ENCODE data around the gene DNAI7. TPM values are rescaled to one million over a fixed set of nuclear protein-coding genes. Genes with fewer than 3 reads are reported as not detected.

Gene DNAI7
- polyA plus RNA-seq, 1 of the 3 experiments (the other 2 are of a cell fraction): 0.30 TPM

GRCh38 chr12:25058658-25059058, 136.3 kb downstream of the DNAI7 start:
- Histone ChIP-seq H3K9me2 (no peaks in the 10 kb centered on the region), H3K79me2 (ENCODE audit: insufficient read depth) (no peaks in the 10 kb centered on the region), H3K9ac (no peak overlapping the region), H3K4me1 (ENCODE audit: control insufficient read depth in 1 of 2, insufficient read depth in 2 of 2, low read depth in 1 of 2, low read length in 1 of 2) (no peaks in the 10 kb centered on the region), H4K20me1 (ENCODE audit: insufficient read depth) (no peaks in the 10 kb centered on the region), H3K27ac (ENCODE audit: low read depth in 2 of 2, low read length in 1 of 2) (no peak overlapping the region), H3K4me3 (ENCODE audit: low read depth in 2 of 2, low read length in 1 of 2) (no peak overlapping the region), H3K36me3 (replicated peaks in 1 of 2; ENCODE audit: control insufficient read depth in 1 of 2, insufficient read depth in 2 of 2, low read length in 1 of 2) (no peaks in the 10 kb centered on the region), H2AFZ (ENCODE audit: low read depth) (no peak overlapping the region), H3K27me3 (ENCODE audit: insufficient read depth) (no peaks in the 10 kb centered on the region; the same call in 1 of the 2 replicates), H3K9me3 (no peaks in the 10 kb centered on the region), H3K4me2 (no peak overlapping the region), H3F3A (replicated peaks; ENCODE audit: insufficient read depth) (no peaks in the 10 kb centered on the region)
- POLR2A ChIA-PET: no interaction called here
- CTCF ChIA-PET: no interaction called here
- no peak for TF ChIP-seq EP300 (IDR thresholded peaks at IDR 0.05; ENCODE audit: borderline replicate concordance in 1 of 2, low read depth in 1 of 2, low read length in 1 of 2)
- no peak for TF ChIP-seq RCOR1 (IDR thresholded peaks at IDR 0.05; ENCODE audit: low read length)
- TF ChIP-seq TEAD4 (IDR thresholded peaks at IDR 0.05; ENCODE audit: borderline replicate concordance, insufficient read depth): no peak
- no peak for TF ChIP-seq MEF2A (IDR thresholded peaks at IDR 0.05; ENCODE audit: borderline replicate concordance, low read depth)
- TF ChIP-seq GATA2 (CRISPR knock-in tag; IDR thresholded peaks at IDR 0.05): no peak
- no peak for TF ChIP-seq MXI1 (IDR thresholded peaks at IDR 0.05; ENCODE audit: low read depth, low read length)
- no peak for TF ChIP-seq FOXJ3 (CRISPR knock-in tag; IDR thresholded peaks at IDR 0.05)
- TF ChIP-seq SMC3 (IDR thresholded peaks at IDR 0.05; ENCODE audit: low read depth, low read length): no peak
- TF ChIP-seq, protein P1, sequence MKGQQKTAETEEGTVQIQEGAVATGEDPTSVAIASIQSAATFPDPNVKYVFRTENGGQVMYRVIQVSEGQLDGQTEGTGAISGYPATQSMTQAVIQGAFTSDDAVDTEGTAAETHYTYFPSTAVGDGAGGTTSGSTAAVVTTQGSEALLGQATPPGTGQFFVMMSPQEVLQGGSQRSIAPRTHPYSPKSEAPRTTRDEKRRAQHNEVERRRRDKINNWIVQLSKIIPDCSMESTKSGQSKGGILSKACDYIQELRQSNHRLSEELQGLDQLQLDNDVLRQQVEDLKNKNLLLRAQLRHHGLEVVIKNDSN (IDR thresholded peaks at IDR 0.05; ENCODE audit: borderline replicate concordance, low read depth): no peak
- no peak for TF ChIP-seq MAX (IDR thresholded peaks at IDR 0.05; ENCODE audit: low read depth)
- no peak for TF ChIP-seq RAD21 (IDR thresholded peaks at IDR 0.05; ENCODE audit: low read length)
- no peak for TF ChIP-seq PBX3 (IDR thresholded peaks at IDR 0.05)
- TF ChIP-seq ZBTB33 (IDR thresholded peaks at IDR 0.05; ENCODE audit: borderline replicate concordance, low read depth): no peak
- TF ChIP-seq EZH2phosphoT487 (IDR thresholded peaks at IDR 0.05; ENCODE audit: borderline replicate concordance, low read depth): no peak
- no peak for TF ChIP-seq NRF1 (IDR thresholded peaks at IDR 0.05; ENCODE audit: low read depth, low read length)
- TF ChIP-seq, protein P2, sequence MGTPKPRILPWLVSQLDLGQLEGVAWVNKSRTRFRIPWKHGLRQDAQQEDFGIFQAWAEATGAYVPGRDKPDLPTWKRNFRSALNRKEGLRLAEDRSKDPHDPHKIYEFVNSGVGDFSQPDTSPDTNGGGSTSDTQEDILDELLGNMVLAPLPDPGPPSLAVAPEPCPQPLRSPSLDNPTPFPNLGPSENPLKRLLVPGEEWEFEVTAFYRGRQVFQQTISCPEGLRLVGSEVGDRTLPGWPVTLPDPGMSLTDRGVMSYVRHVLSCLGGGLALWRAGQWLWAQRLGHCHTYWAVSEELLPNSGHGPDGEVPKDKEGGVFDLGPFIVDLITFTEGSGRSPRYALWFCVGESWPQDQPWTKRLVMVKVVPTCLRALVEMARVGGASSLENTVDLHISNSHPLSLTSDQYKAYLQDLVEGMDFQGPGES (IDR thresholded peaks at IDR 0.05; ENCODE audit: low read depth, low read length): no peak
- no peak for TF ChIP-seq CHD2 (IDR thresholded peaks at IDR 0.05; ENCODE audit: low read length, partially characterized antibody)
- DNase-seq: no peak

Other genes starting within 250 kb of the DNAI7 start
- gene BCAT1, start 246.1 kb downstream of the DNAI7 start, polyA plus RNA-seq (2012; rRNA removed): 7.7 and 9.1 TPM in 2 replicates
- 7.8 and 10.7 TPM in 2 replicates for gene ETFRF1, start 77 bp upstream of the DNAI7 start, polyA plus RNA-seq (2012; rRNA removed)
- gene KRAS, start 55.8 kb upstream of the DNAI7 start, polyA plus RNA-seq (2012; rRNA removed): 8.0 and 9.4 TPM in 2 replicates

All from SK-N-SH (cell line).